Measurements from ENCODE around the gene CGB5.
A peak's percentile ranks its signal among the peaks of the same experiment; 100 is the strongest.
"Not testable (repeated sequence)": the region's sequence is repeated elsewhere in the genome, so short reads cannot be mapped to it uniquely, and the experiment has no call there.

CGB5 gene

GRCh38 chr19:49020931-49021895 is 22.4 kb upstream of the CGB5 start:
- DNase-seq (ENCODE audit: low read depth in 1 of 2, low spot score in 1 of 2) = no peak

GRCh38 chr19:49022116-49022515 is 21.5 kb upstream of the CGB5 start:
- no peak for DNase-seq (ENCODE audit: low read depth in 1 of 2, low spot score in 1 of 2)

- DNase-seq (ENCODE audit: low read depth in 1 of 2, low spot score in 1 of 2) = not testable (repeated sequence)
Measured at GRCh38 chr19:49024233-49024632, 19.4 kb upstream of the CGB5 start, which contains the start of gene CGB3. TSS of gene CGB3 (minus strand) at chr19:49024333. CDS start at chr19:49023971, 362 bp downstream.

GRCh38 chr19:49025088-49025487 is 18.6 kb upstream of the CGB5 start:
- DNase-seq (ENCODE audit: low read depth in 1 of 2, low spot score in 1 of 2) = not testable (repeated sequence)

GRCh38 chr19:49025599-49025998 is 18.0 kb upstream of the CGB5 start:
- not testable (repeated sequence) for DNase-seq (ENCODE audit: low read depth in 1 of 2, low spot score in 1 of 2)

GRCh38 chr19:49028686-49029085 is 15.0 kb upstream of the CGB5 start:
- DNase-seq (ENCODE audit: low read depth in 1 of 2, low spot score in 1 of 2) = not testable (repeated sequence)

- DNase-seq (ENCODE audit: low read depth in 1 of 2, low spot score in 1 of 2) = not testable (repeated sequence)
Measured at GRCh38 chr19:49029749-49030148, 13.9 kb upstream of the CGB5 start.

GRCh38 chr19:49030323-49030722 is 13.3 kb upstream of the CGB5 start:
- not testable (repeated sequence) for DNase-seq (ENCODE audit: low read depth in 1 of 2, low spot score in 1 of 2)

- peak in 1 of 2 donors; percentile 24 for DNase-seq (ENCODE audit: low read depth in 1 of 2, low spot score in 1 of 2)
Measured at GRCh38 chr19:49031642-49032301, 11.9 kb upstream of the CGB5 start, which contains the start of gene CGB2. TSS of gene CGB2 (plus strand) at chr19:49031890. CDS start at chr19:49032096, 206 bp downstream.

- DNase-seq (ENCODE audit: low read depth in 1 of 2, low spot score in 1 of 2) = not testable (repeated sequence)
Measured at GRCh38 chr19:49036815-49037214, 6.8 kb upstream of the CGB5 start, which contains the start of gene CGB1. TSS of gene CGB1 (minus strand) at chr19:49036895. CDS start at chr19:49036711, 184 bp downstream.

GRCh38 chr19:49038111-49038510 is 5.5 kb upstream of the CGB5 start:
- not testable (repeated sequence) for DNase-seq (ENCODE audit: low read depth in 1 of 2, low spot score in 1 of 2)

- not testable (repeated sequence) for DNase-seq (ENCODE audit: low read depth in 1 of 2, low spot score in 1 of 2)
Measured at GRCh38 chr19:49038557-49039276, 4.9 kb upstream of the CGB5 start.

- DNase-seq (ENCODE audit: low read depth in 1 of 2, low spot score in 1 of 2) = not testable (repeated sequence)
Measured at GRCh38 chr19:49039736-49040135, 3.9 kb upstream of the CGB5 start.

- no peak for DNase-seq (ENCODE audit: low read depth in 1 of 2, low spot score in 1 of 2)
Measured at GRCh38 chr19:49042177-49042576, 1.5 kb upstream of the CGB5 start.

GRCh38 chr19:49042666-49043065 is 982 bp upstream of the CGB5 start:
- DNase-seq (ENCODE audit: low read depth in 1 of 2, low spot score in 1 of 2) = not testable (repeated sequence)

- DNase-seq (ENCODE audit: low read depth in 1 of 2, low spot score in 1 of 2) = not testable (repeated sequence)
Measured at GRCh38 chr19:49049011-49049410, 5.4 kb downstream of the CGB5 start, which contains the start of gene CGB8. TSS of gene CGB8 (minus strand) at chr19:49049111. CDS start at chr19:49048739, 372 bp downstream.

GRCh38 chr19:49049834-49050233 is 6.2 kb downstream of the CGB5 start:
- DNase-seq (ENCODE audit: low read depth in 1 of 2, low spot score in 1 of 2) = not testable (repeated sequence)

- DNase-seq (ENCODE audit: low read depth in 1 of 2, low spot score in 1 of 2) = not testable (repeated sequence)
Measured at GRCh38 chr19:49050376-49051033, 6.9 kb downstream of the CGB5 start.

- DNase-seq (ENCODE audit: low read depth in 1 of 2, low spot score in 1 of 2) = peak; percentile 26 to 40
Measured at GRCh38 chr19:49056101-49056901, 12.7 kb downstream of the CGB5 start.
